ENCODE results near the gene SETD7. TPM values are rescaled to one million over a fixed set of nuclear protein-coding genes. Genes with fewer than 3 reads are reported as not detected.

Gene SETD7
- polyA plus RNA-seq, 4 donors: 2.7 to 17.1 (median 3.4) TPM

GRCh38 chr4:139550724-139551429 is 5.1 kb downstream of the SETD7 start:
- H3K27ac ChIP-seq (ENCODE audit: low read depth in 1 of 3, low read length in 2 of 3): no peak overlapping the region
- no peaks in the 10 kb centered on the region for H3K9me3 ChIP-seq (ENCODE audit: control insufficient read depth in 2 of 2, insufficient read depth in 1 of 2, low read depth in 1 of 2, low read length in 1 of 2)
- H3K36me3 ChIP-seq (ENCODE audit: control insufficient read depth in 3 of 3, insufficient read depth in 2 of 3, low read depth in 1 of 3, low read length in 3 of 3): peaks cover 0 to under 1% (median 0%) of the 10 kb centered on the region in 3 donors
- WGBS, 3 donors: 50 to 56% (median 53%) methylated on average over 5 of the region's 5 CpGs
- no peak overlapping the region for H3K4me3 ChIP-seq (ENCODE audit: low read depth in 1 of 3, low read length in 3 of 3)
- no peaks in the 10 kb centered on the region for H3K4me1 ChIP-seq (ENCODE audit: control insufficient read depth in 3 of 3, insufficient read depth in 2 of 3, low read depth in 1 of 3, low read length in 2 of 3)
- DNase-seq (peak; percentile 39 to 49), FAIRE-seq (no peak)
- peaks cover 0 to under 1% (median 0%) of the 10 kb centered on the region in 3 donors for H3K27me3 ChIP-seq (ENCODE audit: control insufficient read depth in 3 of 3, insufficient read depth in 3 of 3, low read length in 3 of 3)

- FAIRE-seq (no peak), DNase-seq (no peak)
- H3K27me3 ChIP-seq (ENCODE audit: control insufficient read depth in 3 of 3, insufficient read depth in 3 of 3, low read length in 3 of 3): no peaks in the 10 kb centered on the region
- H3K4me1 ChIP-seq (ENCODE audit: control insufficient read depth in 3 of 3, insufficient read depth in 2 of 3, low read depth in 1 of 3, low read length in 2 of 3): no peaks in the 10 kb centered on the region
- H3K27ac ChIP-seq (ENCODE audit: low read depth in 1 of 3, low read length in 2 of 3): no peak overlapping the region
- peaks cover 0 to 3% (median 0%) of the 10 kb centered on the region in 3 donors for H3K36me3 ChIP-seq (ENCODE audit: control insufficient read depth in 3 of 3, insufficient read depth in 2 of 3, low read depth in 1 of 3, low read length in 3 of 3)
- no peaks in the 10 kb centered on the region for H3K9me3 ChIP-seq (ENCODE audit: control insufficient read depth in 2 of 2, insufficient read depth in 1 of 2, low read depth in 1 of 2, low read length in 1 of 2)
- 91 to 98% (median 96%) methylated on average over 3 of the region's 3 CpGs for WGBS, 3 donors
- no peak overlapping the region for H3K4me3 ChIP-seq (ENCODE audit: low read depth in 1 of 3, low read length in 3 of 3)
Observed at GRCh38 chr4:139547979-139548378, 8.0 kb downstream of the SETD7 start.

- no peak overlapping the region for H3K4me3 ChIP-seq (ENCODE audit: low read depth in 1 of 3, low read length in 3 of 3)
- FAIRE-seq (no peak), DNase-seq (no peak)
- no peaks in the 10 kb centered on the region for H3K4me1 ChIP-seq (ENCODE audit: control insufficient read depth in 3 of 3, insufficient read depth in 2 of 3, low read depth in 1 of 3, low read length in 2 of 3)
- no peak overlapping the region for H3K27ac ChIP-seq (ENCODE audit: low read depth in 1 of 3, low read length in 2 of 3)
- no peaks in the 10 kb centered on the region for H3K27me3 ChIP-seq (ENCODE audit: control insufficient read depth in 3 of 3, insufficient read depth in 3 of 3, low read length in 3 of 3)
- WGBS, 3 donors: 90 to 97% (median 96%) methylated on average over 5 of the region's 5 CpGs
- H3K9me3 ChIP-seq (ENCODE audit: control insufficient read depth in 2 of 2, insufficient read depth in 1 of 2, low read depth in 1 of 2, low read length in 1 of 2): no peaks in the 10 kb centered on the region
- peaks cover 0 to 2% (median 1%) of the 10 kb centered on the region in 3 donors for H3K36me3 ChIP-seq (ENCODE audit: control insufficient read depth in 3 of 3, insufficient read depth in 2 of 3, low read depth in 1 of 3, low read length in 3 of 3)
Observed at GRCh38 chr4:139540632-139541031, 15.4 kb downstream of the SETD7 start.

- FAIRE-seq: no peak
- WGBS, 3 donors: 94 to 96% (median 95%) methylated on average over 2 of the region's 2 CpGs
- Histone ChIP-seq H3K27ac (ENCODE audit: low read depth in 1 of 3, low read length in 2 of 3) (no peak overlapping the region), H3K27me3 (ENCODE audit: control insufficient read depth in 3 of 3, insufficient read depth in 3 of 3, low read length in 3 of 3) (no peaks in the 10 kb centered on the region), H3K4me3 (ENCODE audit: low read depth in 1 of 3, low read length in 3 of 3) (no peak overlapping the region), H3K9me3 (ENCODE audit: control insufficient read depth in 2 of 2, insufficient read depth in 1 of 2, low read depth in 1 of 2, low read length in 1 of 2) (no peaks in the 10 kb centered on the region), H3K4me1 (ENCODE audit: control insufficient read depth in 3 of 3, insufficient read depth in 2 of 3, low read depth in 1 of 3, low read length in 2 of 3) (no peaks in the 10 kb centered on the region), H3K36me3 (ENCODE audit: control insufficient read depth in 3 of 3, insufficient read depth in 2 of 3, low read depth in 1 of 3, low read length in 3 of 3) (peaks cover 0 to 2% (median 1%) of the 10 kb centered on the region in 3 donors)
- no peak for DNase-seq
Observed at GRCh38 chr4:139540161-139540560, 15.9 kb downstream of the SETD7 start.

GRCh38 chr4:139537292-139537691 is 18.7 kb downstream of the SETD7 start:
- H3K27ac ChIP-seq (ENCODE audit: low read depth in 1 of 3, low read length in 2 of 3): no peak overlapping the region
- no peak overlapping the region for H3K4me3 ChIP-seq (ENCODE audit: low read depth in 1 of 3, low read length in 3 of 3)
- peaks cover 0 to 2% (median 0%) of the 10 kb centered on the region in 3 donors for H3K36me3 ChIP-seq (ENCODE audit: control insufficient read depth in 3 of 3, insufficient read depth in 2 of 3, low read depth in 1 of 3, low read length in 3 of 3)
- no peaks in the 10 kb centered on the region for H3K4me1 ChIP-seq (ENCODE audit: control insufficient read depth in 3 of 3, insufficient read depth in 2 of 3, low read depth in 1 of 3, low read length in 2 of 3)
- H3K27me3 ChIP-seq (ENCODE audit: control insufficient read depth in 3 of 3, insufficient read depth in 3 of 3, low read length in 3 of 3): no peaks in the 10 kb centered on the region
- 95 to 97% (median 96%) methylated on average over 7 of the region's 7 CpGs for WGBS, 3 donors
- FAIRE-seq: no peak
- DNase-seq: no peak
- no peaks in the 10 kb centered on the region for H3K9me3 ChIP-seq (ENCODE audit: control insufficient read depth in 2 of 2, insufficient read depth in 1 of 2, low read depth in 1 of 2, low read length in 1 of 2)

GRCh38 chr4:139535871-139536234 is 20.2 kb downstream of the SETD7 start:
- no peak for DNase-seq
- H3K4me1 ChIP-seq (ENCODE audit: control insufficient read depth in 3 of 3, insufficient read depth in 2 of 3, low read depth in 1 of 3, low read length in 2 of 3): no peaks in the 10 kb centered on the region
- no peak overlapping the region for H3K27ac ChIP-seq (ENCODE audit: low read depth in 1 of 3, low read length in 2 of 3)
- FAIRE-seq: no peak
- WGBS, 3 donors: 75 to 88% (median 88%) methylated on average over 5 of the region's 5 CpGs
- no peaks in the 10 kb centered on the region for H3K9me3 ChIP-seq (ENCODE audit: control insufficient read depth in 2 of 2, insufficient read depth in 1 of 2, low read depth in 1 of 2, low read length in 1 of 2)
- H3K4me3 ChIP-seq (ENCODE audit: low read depth in 1 of 3, low read length in 3 of 3): no peak overlapping the region
- H3K36me3 ChIP-seq (ENCODE audit: control insufficient read depth in 3 of 3, insufficient read depth in 2 of 3, low read depth in 1 of 3, low read length in 3 of 3): peaks cover 0 to 2% (median under 1%) of the 10 kb centered on the region in 3 donors
- no peaks in the 10 kb centered on the region for H3K27me3 ChIP-seq (ENCODE audit: control insufficient read depth in 3 of 3, insufficient read depth in 3 of 3, low read length in 3 of 3)

GRCh38 chr4:139535228-139535870 is 20.7 kb downstream of the SETD7 start:
- Histone ChIP-seq H3K27me3 (ENCODE audit: control insufficient read depth in 3 of 3, insufficient read depth in 3 of 3, low read length in 3 of 3) (no peaks in the 10 kb centered on the region), H3K4me3 (ENCODE audit: low read depth in 1 of 3, low read length in 3 of 3) (no peak overlapping the region), H3K4me1 (ENCODE audit: control insufficient read depth in 3 of 3, insufficient read depth in 2 of 3, low read depth in 1 of 3, low read length in 2 of 3) (no peaks in the 10 kb centered on the region), H3K36me3 (ENCODE audit: control insufficient read depth in 3 of 3, insufficient read depth in 2 of 3, low read depth in 1 of 3, low read length in 3 of 3) (peaks cover 0 to 2% (median 0%) of the 10 kb centered on the region in 3 donors), H3K27ac (ENCODE audit: low read depth in 1 of 3, low read length in 2 of 3) (no peak overlapping the region), H3K9me3 (ENCODE audit: control insufficient read depth in 2 of 2, insufficient read depth in 1 of 2, low read depth in 1 of 2, low read length in 1 of 2) (no peaks in the 10 kb centered on the region)
- DNase-seq (no peak), FAIRE-seq (no peak)
- 60 to 87% (median 86%) methylated on average over 2 of the region's 2 CpGs for WGBS, 3 donors

- Histone ChIP-seq H3K4me3 (ENCODE audit: low read depth in 1 of 3, low read length in 3 of 3) (no peak overlapping the region), H3K4me1 (ENCODE audit: control insufficient read depth in 3 of 3, insufficient read depth in 2 of 3, low read depth in 1 of 3, low read length in 2 of 3) (no peaks in the 10 kb centered on the region), H3K9me3 (ENCODE audit: control insufficient read depth in 2 of 2, insufficient read depth in 1 of 2, low read depth in 1 of 2, low read length in 1 of 2) (no peaks in the 10 kb centered on the region), H3K27ac (ENCODE audit: low read depth in 1 of 3, low read length in 2 of 3) (no peak overlapping the region), H3K36me3 (ENCODE audit: control insufficient read depth in 3 of 3, insufficient read depth in 2 of 3, low read depth in 1 of 3, low read length in 3 of 3) (peaks cover 0 to 2% (median 0%) of the 10 kb centered on the region in 3 donors), H3K27me3 (ENCODE audit: control insufficient read depth in 3 of 3, insufficient read depth in 3 of 3, low read length in 3 of 3) (no peaks in the 10 kb centered on the region)
- DNase-seq (no peak), FAIRE-seq (no peak)
- 92 to 96% (median 94%) methylated on average over 9 of the region's 9 CpGs for WGBS, 3 donors
Observed at GRCh38 chr4:139534287-139534950, 21.6 kb downstream of the SETD7 start.
